ENCODE data around the gene ARHGEF11.
"Not testable (repeated sequence)": the region's sequence is repeated elsewhere in the genome, so short reads cannot be mapped to it uniquely, and the experiment has no call there.

ARHGEF11 gene

DNA sequence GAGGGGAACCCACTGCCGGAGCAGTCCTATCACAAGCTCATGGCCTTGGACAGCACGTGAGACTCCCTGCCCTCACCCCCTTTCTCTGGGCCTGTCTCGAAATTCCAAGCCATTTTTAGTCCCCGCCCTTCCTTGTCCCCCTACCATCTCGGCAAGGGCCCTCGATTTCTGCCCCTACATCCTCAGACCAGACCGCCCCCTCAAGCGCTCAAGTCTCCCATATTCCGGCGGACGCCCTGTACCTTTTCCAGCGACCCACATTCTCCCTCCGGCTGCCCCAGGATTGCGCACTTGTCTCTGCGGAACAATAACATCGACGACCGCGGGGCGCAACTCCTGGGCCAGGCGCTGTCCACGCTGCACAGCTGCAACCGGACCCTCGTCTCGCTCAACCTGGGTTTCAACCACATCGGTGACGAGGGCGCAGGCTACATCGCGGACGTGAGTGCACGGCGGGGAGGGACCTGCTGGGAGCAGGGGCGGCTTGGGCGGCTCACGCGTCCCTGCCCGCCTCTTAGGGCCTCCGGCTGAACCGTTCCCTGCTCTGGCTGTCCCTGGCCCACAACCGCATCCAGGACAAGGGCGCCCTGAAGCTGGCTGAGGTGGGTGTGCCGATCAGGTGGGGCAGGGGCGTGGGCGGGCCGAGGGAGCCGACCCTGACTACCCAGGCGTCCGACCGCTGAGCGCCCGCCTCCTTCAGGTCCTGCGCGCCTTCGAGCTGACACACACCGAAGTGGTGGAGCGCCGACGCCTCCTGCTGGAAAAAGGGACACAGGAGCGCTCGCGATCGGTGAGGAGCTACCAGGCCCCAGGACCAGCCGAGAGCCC, 118.1 kb downstream of the ARHGEF11 start:
- peak; percentile 70 to 80 for DNase-seq

DNA sequence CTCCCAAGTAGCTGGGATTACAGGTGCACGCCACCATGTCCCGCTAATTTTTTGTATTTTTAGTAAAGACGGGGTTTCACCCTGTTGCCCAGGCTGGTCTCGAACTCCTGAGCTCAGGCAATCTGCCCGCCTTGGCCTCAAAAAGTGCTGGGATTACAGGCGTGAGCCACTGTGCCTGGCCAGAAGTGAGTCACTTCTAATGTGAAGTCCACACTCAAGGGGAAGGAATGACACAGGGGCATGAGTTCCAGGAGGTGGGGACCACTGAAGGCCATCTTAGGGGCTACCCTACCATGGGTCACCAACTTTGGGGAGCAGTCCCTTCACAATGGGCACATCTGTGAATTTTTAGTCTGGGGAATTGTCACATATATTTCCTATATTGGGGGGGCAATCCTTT, 118.8 kb downstream of the ARHGEF11 start:
- not testable (repeated sequence) for DNase-seq

DNA sequence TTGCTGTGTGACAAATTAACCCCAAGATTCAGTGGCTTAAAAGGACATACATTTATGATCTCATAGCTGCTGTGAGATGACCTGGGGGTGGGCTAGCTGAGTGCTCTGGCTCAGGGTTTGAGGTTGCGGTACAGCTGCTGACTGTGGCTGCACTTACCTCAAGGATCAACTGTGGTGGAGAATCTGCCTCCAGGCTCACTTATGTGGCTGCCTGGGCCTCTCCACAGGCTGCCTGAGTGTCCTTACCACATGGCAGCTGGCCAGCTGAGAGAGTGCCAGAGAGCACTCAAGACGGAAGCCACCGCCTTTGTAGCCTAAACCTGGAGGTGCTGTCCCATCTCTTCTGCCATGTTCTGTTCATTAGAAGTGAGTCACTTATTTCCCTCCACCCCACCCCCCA, 119.4 kb downstream of the ARHGEF11 start:
- DNase-seq = peak; percentile 39 to 59

- DNase-seq = no peak
Observed at GRCh38 chr1:156925154-156926010, 120.2 kb downstream of the ARHGEF11 start.

DNA sequence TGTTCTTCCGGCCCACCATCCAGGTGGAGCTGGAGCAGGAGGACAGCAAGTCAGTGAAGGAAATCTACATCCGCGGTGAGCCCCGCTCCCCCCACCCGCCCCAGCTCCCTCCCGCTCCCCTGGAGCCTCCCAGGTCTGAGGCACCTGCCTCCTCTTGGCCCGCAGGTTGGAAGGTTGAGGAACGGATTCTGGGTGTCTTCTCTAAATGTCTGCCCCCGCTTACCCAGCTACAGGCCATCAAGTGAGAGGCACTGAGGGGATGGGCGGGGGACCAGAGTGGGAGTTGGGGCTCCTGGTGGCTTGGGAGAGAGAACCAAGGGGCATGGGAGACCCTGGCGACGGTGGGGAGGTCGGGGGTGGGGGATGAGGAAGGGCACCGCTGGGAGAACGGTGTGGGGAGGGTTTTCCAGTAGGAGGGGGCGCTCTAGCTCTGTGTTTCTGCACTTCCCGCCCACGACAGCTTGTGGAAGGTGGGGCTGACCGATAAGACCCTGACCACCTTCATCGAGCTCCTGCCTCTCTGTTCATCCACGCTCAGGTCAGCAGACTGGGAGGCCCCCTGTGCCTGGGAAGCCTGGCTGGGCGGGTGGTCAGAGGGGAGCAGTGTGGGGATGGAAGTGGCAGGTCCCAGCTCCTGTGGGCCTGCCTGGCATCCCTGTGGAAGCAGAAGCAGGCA, 120.9 kb downstream of the ARHGEF11 start:
- DNase-seq = no peak

DNA sequence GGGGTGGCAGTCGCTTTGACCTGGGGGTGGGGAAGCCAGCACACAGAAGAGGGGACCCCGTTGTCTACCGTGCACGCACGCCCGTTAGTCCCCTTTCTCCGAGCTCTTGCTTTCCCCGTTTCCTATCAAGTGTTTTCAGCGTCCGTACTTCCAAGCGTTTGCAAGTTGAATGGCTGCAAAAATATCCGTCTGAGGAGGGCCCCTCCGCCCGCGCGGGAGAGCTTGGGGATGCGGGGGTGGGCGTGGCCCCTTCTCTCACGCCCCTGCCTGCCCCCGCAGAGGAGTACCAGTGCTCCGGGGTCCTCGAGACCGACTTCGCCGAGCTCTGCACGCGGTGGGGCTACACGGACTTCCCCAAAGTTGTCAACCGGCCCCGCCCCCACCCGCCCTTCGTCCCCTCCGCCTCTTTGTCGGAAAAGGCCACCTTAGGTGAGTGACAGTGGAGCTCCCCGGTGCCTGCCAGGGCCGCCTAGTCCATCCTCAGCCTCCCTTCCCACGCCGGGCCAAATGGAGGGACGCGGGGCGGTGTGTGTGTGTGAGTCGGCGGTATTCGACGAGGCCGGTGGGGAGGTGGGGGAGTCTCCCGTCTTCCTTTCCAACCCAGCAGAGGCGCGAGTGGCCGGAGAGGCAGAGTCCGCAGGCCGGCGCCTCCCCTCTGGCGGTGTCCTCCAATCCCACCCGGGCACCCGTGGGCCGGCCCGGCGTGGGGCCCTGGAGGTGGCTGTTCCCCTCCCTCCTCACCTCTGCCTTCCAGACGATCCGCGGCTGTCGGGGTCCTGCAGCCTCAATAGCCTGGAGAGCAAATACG, 121.7 kb downstream of the ARHGEF11 start:
- no peak for DNase-seq

- DNase-seq = no peak
Observed at GRCh38 chr1:156922986-156923669, 122.4 kb downstream of the ARHGEF11 start.

- DNase-seq = no peak
Observed at GRCh38 chr1:156921053-156921529, 124.5 kb downstream of the ARHGEF11 start.

GRCh38 chr1:156920233-156921052, 125.1 kb downstream of the ARHGEF11 start, which contains the start of gene LRRC71:
Gene LRRC71 (plus strand): TSS chr1:156920632. CDS start chr1:156920804, 172 bp downstream.
- peak; percentile 73 to 86 for DNase-seq

DNA sequence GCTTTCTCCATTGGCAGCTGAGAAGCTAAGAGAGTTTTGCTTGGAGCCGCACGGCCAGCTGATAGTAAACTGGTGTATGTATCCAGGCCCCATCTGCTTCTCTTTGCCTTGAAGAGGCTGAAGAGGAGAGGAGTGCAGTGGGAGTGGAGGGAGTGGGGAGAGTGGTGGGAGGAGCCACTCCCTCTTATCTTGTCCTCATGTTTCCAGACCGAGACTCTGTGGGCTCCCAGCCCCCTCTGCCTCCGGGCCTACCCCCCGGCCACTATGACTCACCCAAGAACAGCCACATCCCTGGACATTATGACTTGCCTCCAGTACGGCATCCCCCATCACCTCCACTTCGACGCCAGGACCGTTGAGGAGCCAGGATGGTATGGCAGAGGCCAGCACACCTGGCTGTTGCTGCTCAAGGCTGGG, 131.1 kb downstream of the ARHGEF11 start:
- no peak for DNase-seq

DNA sequence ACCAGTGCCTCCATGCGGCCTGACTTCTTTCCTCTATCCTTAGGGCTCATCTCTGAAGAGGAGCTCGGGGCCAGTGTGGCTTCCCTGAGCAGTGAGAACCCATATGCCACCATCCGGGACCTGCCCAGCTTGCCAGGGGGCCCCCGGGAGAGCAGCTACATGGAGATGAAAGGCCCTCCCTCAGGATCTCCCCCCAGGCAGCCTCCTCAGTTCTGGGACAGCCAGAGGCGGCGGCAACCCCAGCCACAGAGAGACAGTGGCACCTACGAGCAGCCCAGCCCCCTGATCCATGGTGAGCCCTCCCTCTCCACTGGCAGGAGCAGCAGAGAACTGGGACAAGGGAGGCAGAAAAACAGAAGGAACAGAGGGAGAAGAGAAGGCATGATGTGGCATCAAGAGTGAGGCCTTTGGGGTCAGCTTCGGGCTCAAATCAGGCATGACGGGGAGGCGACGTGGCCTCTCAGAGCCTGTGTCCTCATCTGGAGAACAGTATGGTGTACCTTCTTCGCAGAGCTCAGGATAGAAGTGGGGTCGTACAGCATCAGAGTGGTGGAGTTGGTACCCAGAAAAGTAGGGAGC, 131.6 kb downstream of the ARHGEF11 start:
- DNase-seq = no peak

DNA sequence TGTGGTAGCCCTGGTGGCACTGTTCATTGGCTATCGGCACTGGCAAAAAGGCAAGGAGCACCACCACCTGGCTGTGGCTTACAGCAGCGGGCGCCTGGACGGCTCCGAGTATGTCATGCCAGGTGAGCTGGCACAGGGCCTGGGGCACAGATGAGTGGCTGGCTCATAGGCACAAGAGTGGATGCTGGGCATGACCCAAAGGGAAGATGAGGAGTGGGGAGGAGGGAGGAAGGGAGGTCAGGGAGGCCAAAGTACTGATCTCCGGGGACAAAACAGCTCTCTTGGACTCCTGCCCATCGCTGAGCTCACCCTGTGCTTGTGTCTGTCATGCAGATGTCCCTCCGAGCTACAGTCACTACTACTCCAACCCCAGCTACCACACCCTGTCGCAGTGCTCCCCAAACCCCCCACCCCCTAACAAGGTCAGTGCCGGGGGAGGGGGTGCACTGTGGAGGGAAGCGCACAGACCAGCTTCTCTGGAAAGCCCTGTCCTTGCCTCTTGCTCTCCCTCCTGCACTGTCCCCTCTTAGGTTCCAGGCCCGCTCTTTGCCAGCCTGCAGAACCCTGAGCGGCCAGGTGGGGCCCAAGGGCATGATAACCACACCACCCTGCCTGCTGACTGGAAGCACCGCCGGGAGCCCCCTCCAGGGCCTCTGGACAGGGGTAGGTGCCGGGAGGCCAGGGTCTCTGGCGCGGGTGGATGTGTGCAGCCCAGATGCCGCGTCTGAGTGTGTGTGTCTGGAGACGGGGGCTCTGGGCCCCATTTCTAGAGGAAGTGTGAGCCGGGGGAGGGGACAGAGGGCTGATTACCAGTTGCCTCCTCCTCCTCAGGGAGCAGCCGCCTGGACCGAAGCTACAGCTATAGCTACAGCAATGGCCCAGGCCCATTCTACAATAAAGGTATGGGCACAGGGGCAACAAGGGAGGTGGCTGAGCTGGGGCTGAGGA, 132.4 kb downstream of the ARHGEF11 start:
- DNase-seq = no peak

DNA sequence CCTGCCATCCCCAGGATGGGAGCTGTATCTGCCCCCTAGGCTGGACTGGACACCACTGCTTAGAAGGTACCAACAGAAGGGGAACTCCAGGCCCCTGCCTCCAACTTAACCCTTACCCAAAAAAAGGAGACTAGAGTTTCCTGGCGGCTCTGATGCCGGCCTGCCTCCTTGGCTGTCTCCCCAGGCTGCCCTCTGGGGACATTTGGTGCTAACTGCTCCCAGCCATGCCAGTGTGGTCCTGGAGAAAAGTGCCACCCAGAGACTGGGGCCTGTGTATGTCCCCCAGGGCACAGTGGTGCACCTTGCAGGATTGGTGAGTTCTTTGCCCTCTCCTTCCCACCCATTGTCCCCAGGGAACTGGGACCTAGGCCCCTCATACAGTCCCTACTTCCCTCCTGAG, 133.2 kb downstream of the ARHGEF11 start:
- DNase-seq = no peak

DNA sequence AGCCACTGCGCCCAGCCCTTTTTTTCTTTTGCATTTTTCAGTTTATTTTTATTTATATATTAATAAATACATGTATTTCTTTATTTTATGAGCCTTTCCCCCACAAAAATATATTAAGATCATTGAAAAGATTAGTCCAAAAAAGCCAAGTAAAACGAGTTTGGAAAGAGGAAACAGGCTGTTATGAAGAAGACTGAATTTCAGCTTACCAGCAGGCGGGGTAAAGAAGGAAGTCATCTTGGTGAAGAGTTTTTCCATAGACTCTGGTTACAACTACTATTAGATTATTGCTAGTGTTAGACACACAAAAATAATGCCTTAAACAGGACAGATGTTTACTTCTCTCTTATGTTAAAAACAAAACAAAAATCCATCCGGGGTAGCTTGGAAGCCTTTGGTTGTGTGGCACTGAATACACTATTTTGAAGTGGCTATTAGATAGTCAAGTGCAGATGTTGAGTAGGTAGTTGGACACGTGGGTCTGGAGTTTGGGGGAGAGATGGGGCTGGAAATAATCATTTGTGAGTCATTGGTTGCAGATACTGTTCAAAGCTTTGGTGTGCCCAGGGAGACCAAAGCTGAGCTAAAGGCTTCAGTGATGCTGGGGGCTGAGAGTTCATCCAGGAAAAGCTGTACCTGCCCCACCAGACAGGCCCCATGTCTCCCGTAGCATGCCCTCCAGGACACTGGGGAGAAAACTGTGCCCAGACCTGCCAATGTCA, 133.8 kb downstream of the ARHGEF11 start:
- no peak for DNase-seq

- DNase-seq = peak; percentile 69 to 71
Observed at GRCh38 chr1:156910309-156910782, 135.2 kb downstream of the ARHGEF11 start.

DNA sequence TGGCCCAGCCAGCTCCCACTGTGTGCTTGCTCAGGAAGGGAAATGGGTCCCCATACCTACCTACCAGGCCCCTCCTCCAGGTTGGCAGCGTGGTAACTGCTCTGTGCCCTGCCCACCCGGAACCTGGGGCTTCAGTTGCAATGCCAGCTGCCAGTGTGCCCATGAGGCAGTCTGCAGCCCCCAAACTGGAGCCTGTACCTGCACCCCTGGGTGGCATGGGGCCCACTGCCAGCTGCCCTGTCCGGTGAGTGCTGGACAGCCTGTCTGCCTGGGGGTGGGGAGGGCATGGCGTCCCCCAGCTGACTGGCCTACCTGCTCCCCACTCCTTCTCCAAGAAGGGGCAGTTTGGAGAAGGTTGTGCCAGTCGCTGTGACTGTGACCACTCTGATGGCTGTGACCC, 135.9 kb downstream of the ARHGEF11 start:
- no peak for DNase-seq

- DNase-seq = no peak
Observed at GRCh38 chr1:156908955-156909354, 136.6 kb downstream of the ARHGEF11 start.

DNA sequence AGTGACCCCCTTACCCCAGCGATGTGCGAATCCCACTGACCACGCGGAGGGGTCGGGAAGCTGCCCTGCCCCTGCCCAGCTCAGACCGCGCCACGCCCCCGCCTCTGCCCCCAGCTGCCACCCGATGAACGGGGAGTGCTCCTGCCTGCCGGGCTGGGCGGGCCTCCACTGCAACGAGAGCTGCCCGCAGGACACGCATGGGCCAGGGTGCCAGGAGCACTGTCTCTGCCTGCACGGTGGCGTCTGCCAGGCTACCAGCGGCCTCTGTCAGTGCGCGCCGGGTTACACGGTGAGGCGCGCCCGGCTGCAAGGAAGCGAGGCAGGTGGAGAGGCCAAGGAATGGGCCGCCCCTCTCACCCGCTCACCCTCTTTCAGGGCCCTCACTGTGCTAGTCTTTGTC, 137.0 kb downstream of the ARHGEF11 start:
- DNase-seq = no peak
